ENCODE results near the gene PDCD11. TPM values are rescaled to one million over a fixed set of nuclear protein-coding genes. Genes with fewer than 3 reads are reported as not detected.
"Not testable (repeated sequence)": the region's sequence is repeated elsewhere in the genome, so short reads cannot be mapped to it uniquely, and the experiment has no call there.

PDCD11 gene
- total RNA-seq, 2 donors from 2014 or later, result 62.3 to 65.8 TPM

DNA sequence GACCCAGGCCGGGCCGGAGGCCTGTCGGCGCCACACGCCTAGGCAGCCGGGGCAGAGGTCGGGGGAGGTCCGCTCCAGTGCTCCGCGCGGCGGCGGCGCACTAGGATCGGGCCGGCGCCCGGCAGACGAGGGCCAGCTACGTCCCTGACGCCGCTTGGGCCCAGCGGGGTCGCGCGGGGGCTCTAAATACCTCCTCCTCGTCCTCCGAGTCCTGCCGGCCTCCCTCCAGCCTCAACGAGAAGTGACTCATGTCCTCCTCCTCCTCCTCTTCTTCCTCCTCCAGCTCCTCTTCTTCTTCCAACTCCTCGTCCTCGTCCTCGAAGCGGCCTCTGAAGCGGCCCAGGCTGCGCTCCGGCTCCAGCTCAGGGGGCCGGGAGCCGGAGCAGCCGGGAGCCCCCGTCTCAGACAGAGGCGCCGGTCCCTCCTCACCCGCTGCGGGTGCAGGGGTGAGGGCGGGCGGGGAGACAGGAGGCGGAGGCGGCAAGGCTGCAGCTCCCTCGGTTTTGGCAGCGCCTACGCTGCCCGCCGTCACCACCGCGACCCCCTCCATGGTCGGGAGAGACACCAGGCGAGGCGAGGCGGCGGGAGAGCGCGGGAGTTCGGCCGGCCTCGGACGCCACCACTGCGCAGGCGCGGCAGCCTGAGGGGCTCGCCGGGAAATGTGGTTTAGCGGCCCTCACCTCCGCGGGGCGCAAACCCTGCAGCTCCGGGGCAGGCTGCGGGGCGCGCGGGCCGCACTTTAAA, 45.7 kb upstream of the PDCD11 start, which contains the start of gene PCGF6:
Gene PCGF6 (minus strand): TSS at position 624 of the 744 bp plus-strand sequence. CDS start 74 bp downstream, at position 550.
- H3K27ac ChIP-seq (ENCODE audit: low read depth, low read length), result peak within 1 kb of the TSS; percentile 87
- H3K27ac Mint-ChIP-seq, result peak within 1 kb of the TSS; percentile 94
- no peaks in the 10 kb centered on the region for H3K27me3 Mint-ChIP-seq (ENCODE audit: insufficient read depth)
- H3K4me1 ChIP-seq (ENCODE audit: control insufficient read depth, insufficient read depth, low read length), result no peaks in the 10 kb centered on the region
- 1 to 2% methylated on average over 17 to 82 of the region's 82 CpGs for WGBS, 2 experiments (ENCODE audit: insufficient coverage in 1 of 2, insufficient read length in 1 of 2)
- H3K4me3 Mint-ChIP-seq, result peak within 1 kb of the TSS; percentile 83
- peaks cover 26% of the 10 kb centered on the region for H3K36me3 ChIP-seq (ENCODE audit: control insufficient read depth, insufficient read depth, low read length)
- no peaks in the 10 kb centered on the region for H3K4me1 Mint-ChIP-seq
- no peaks in the 10 kb centered on the region for H3K9me3 Mint-ChIP-seq
- H3K9me3 ChIP-seq (ENCODE audit: control insufficient read depth, low read length), result no peaks in the 10 kb centered on the region
- H3K27me3 ChIP-seq (ENCODE audit: control insufficient read depth, insufficient read depth, low read length, poor library complexity, severe bottlenecking), result no peaks in the 10 kb centered on the region
- TF ChIP-seq, protein P1, sequence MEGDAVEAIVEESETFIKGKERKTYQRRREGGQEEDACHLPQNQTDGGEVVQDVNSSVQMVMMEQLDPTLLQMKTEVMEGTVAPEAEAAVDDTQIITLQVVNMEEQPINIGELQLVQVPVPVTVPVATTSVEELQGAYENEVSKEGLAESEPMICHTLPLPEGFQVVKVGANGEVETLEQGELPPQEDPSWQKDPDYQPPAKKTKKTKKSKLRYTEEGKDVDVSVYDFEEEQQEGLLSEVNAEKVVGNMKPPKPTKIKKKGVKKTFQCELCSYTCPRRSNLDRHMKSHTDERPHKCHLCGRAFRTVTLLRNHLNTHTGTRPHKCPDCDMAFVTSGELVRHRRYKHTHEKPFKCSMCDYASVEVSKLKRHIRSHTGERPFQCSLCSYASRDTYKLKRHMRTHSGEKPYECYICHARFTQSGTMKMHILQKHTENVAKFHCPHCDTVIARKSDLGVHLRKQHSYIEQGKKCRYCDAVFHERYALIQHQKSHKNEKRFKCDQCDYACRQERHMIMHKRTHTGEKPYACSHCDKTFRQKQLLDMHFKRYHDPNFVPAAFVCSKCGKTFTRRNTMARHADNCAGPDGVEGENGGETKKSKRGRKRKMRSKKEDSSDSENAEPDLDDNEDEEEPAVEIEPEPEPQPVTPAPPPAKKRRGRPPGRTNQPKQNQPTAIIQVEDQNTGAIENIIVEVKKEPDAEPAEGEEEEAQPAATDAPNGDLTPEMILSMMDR (conservative IDR thresholded peaks at IDR 0.05), result peak; percentile 21
- DNase-seq, result peak; percentile 97
- peak within 1 kb of the TSS; percentile 85 for H3K9ac ChIP-seq (ENCODE audit: extremely low read depth, low read length, poor library complexity, severe bottlenecking)
- H3K36me3 Mint-ChIP-seq (ENCODE audit: low read depth), result peaks cover 23% of the 10 kb centered on the region
- H3K4me3 ChIP-seq (ENCODE audit: low read length), result peak within 1 kb of the TSS; percentile 88

DNA sequence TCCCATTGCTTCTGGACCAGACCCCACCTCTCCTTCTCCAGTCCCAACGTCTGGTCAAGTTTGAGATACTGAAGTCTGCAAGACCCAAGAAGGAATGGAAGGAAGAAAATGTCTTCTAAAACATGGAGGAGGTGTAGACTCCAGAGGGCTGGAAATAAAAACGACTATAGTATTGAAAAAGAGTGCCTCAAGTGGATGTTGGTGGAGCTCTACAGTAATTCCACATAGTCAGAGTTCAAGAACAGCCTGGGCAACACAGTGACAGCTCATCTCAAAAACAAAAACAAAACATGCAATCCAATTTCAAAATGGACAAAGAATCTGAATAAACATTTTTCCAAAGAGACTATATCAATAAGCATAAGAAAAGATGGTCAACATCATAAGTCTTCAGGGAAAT, 43.1 kb upstream of the PDCD11 start:
- H3K27me3 ChIP-seq (ENCODE audit: control insufficient read depth, insufficient read depth, low read length, poor library complexity, severe bottlenecking), result no peaks in the 10 kb centered on the region
- TF ChIP-seq, protein P1 (conservative IDR thresholded peaks at IDR 0.05), result peak; percentile 34
- H3K36me3 ChIP-seq (ENCODE audit: control insufficient read depth, insufficient read depth, low read length), result peaks cover 7% of the 10 kb centered on the region
- no peak overlapping the region for H3K4me3 Mint-ChIP-seq
- no peak overlapping the region for H3K9ac ChIP-seq (ENCODE audit: extremely low read depth, low read length, poor library complexity, severe bottlenecking)
- no peaks in the 10 kb centered on the region for H3K27me3 Mint-ChIP-seq (ENCODE audit: insufficient read depth)
- H3K36me3 Mint-ChIP-seq (ENCODE audit: low read depth), result peaks cover 5% of the 10 kb centered on the region
- H3K4me3 ChIP-seq (ENCODE audit: low read length), result no peak overlapping the region
- peak overlapping the region; percentile 10 for H3K27ac Mint-ChIP-seq
- H3K27ac ChIP-seq (ENCODE audit: low read depth, low read length), result no peak overlapping the region
- H3K9me3 Mint-ChIP-seq, result no peaks in the 10 kb centered on the region
- 33 to 60% methylated on average over 1 of the region's 2 CpGs for WGBS, 2 experiments (ENCODE audit: insufficient coverage in 1 of 2, insufficient read length in 1 of 2)
- H3K4me1 Mint-ChIP-seq, result no peaks in the 10 kb centered on the region
- H3K9me3 ChIP-seq (ENCODE audit: control insufficient read depth, low read length), result no peaks in the 10 kb centered on the region
- H3K4me1 ChIP-seq (ENCODE audit: control insufficient read depth, insufficient read depth, low read length), result no peaks in the 10 kb centered on the region
- DNase-seq, result no peak

DNA sequence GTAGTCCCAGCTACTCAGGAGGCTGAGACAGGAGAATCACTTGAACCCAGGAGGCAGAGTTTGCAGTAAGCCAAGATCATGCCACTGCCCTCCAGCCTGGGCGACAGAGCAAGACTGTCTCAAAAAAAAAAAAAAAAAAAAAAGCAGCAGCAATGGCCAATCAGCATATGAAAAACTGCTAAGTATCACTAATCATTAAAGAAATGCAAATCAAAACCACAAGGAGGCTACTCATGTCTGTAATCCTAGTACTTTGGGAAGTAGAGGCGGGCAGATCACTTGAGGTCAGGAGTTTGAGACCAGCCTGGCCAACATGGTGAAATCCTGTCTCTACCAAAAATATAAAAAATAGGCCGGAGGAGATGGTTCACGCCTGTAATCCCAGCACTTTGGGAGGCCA, 41.9 kb upstream of the PDCD11 start:
- H3K36me3 Mint-ChIP-seq (ENCODE audit: low read depth); H3K27me3 Mint-ChIP-seq (ENCODE audit: insufficient read depth); H3K27ac Mint-ChIP-seq; H3K27me3 ChIP-seq (ENCODE audit: control insufficient read depth, insufficient read depth, low read length, poor library complexity, severe bottlenecking); H3K4me1 ChIP-seq (ENCODE audit: control insufficient read depth, insufficient read depth, low read length); H3K36me3 ChIP-seq (ENCODE audit: control insufficient read depth, insufficient read depth, low read length); H3K4me3 ChIP-seq (ENCODE audit: low read length); H3K9ac ChIP-seq (ENCODE audit: extremely low read depth, low read length, poor library complexity, severe bottlenecking); H3K27ac ChIP-seq (ENCODE audit: low read depth, low read length); DNase-seq; H3K9me3 ChIP-seq (ENCODE audit: control insufficient read depth, low read length); H3K9me3 Mint-ChIP-seq; H3K4me3 Mint-ChIP-seq; H3K4me1 Mint-ChIP-seq: not testable (repeated sequence)
- WGBS, 2 experiments (ENCODE audit: insufficient coverage in 1 of 2, insufficient read length in 1 of 2), result 86 to 88% methylated on average over 3 to 4 of the region's 4 CpGs

All from endodermal cell (in vitro differentiated cells).